Limb (tissue), 2 donors: ENCODE data around the gene MEI1.
"Not testable (repeated sequence)": the region's sequence is repeated elsewhere in the genome, so short reads cannot be mapped to it uniquely, and the experiment has no call there.

Source experiments
- DNase-seq, 2 donors: peaks; one replicate each; pipeline ENCODE4 v3.0.0-alpha.2; 2016; ENCODE audit errors: extremely low spot score in 2 of 2

MEI1 gene

DNA sequence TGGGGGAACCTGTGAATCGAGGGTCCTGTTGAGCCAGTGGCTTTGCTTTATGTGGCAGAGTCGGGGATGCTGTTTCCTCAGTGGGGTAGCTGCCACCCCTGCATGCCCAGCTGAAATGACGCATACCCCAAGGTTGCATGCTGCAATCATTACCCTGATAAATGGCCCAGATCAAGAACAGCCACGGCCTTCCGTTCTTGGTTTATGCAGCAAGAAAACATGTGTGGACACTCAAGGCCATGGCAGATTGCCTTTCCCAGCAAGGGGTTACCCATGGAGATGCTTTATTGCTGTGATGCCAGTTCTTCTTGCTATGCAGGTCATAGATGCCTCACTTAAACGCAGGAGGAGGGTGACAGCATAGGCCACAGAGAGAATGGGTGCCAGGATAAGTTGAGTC lies 119.3 kb downstream of the MEI1 start:
- no peak for DNase-seq

DNA sequence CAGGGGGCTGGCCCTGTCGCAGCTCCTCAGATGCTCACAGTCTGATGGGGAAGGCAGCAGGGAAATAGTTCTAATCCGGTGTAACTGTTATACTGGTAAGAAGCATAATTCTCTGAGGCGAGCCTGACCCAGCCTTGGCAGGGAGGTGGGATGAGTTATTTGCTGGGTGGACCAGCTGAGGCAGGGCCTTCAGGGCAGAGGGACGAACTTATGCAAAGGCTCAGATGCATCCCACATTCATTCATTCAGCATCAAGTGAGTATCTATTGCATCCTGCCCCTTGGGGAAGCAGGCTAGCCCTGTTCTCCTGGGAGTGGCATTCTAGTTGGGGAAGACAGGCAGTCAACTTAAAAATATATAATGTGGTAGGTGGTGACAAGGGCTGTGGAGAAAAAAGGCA lies 120.0 kb downstream of the MEI1 start:
- DNase-seq = no peak

DNA sequence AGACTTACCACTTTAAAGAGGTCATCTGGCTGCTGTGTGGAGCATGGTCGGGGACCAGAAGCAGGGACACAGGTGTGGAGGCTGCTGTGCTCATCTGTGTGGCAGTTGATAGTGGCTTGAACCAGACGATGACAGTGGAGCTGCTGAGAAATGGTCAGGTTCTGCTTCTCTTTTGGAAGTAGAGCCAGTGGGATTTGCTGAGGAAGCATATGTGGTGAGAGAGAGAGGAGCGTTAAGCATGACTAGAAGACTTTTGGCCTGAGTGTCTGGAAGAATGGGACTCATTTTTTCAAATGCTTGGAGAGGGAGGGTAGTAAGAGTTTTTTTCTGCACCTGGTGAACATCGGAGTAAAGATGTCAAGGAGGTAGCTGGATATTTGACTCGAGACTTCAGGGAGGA lies 121.1 kb downstream of the MEI1 start:
- DNase-seq = no peak

DNA sequence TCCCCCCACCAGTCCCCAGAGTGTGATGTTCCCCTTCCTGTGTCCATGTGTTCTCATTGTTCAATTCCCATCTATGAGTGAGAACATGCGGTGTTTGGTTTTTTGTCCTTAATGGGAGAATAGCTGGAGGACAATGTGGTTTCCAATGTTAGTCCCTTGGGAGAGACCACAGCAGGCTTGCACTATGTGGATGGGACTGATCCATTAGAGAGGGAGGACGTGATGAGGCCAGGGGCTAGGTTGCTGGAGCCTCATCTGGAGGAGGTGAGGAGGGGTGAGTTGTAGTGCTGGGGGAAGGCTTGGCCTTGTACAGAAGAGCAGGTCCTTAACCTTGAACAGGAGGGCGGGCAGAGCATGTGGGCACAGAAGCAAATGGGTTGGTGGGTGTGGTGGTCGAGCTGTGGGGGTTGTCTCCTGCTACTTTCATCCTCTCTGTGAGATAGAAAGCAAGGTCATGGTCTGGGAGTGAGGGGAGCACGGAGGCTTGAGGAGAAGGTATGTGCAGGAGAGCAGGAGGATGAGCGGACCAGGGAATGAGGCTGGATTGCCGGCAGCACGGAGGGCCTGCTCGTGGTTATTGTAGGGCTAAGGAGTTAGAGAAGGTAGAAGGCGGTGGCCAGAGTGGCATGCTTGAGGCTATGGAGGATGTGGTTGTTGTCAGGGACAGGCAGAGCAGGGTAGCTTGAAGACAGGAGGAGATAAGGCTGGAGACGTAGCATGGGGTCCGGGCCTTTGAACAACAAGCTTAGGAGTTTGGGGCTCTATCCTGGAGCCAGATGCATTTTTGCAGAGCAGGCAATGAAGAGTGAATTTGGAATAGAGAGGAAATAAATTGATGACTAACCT lies 122.4 kb downstream of the MEI1 start:
- DNase-seq = no peak

DNA sequence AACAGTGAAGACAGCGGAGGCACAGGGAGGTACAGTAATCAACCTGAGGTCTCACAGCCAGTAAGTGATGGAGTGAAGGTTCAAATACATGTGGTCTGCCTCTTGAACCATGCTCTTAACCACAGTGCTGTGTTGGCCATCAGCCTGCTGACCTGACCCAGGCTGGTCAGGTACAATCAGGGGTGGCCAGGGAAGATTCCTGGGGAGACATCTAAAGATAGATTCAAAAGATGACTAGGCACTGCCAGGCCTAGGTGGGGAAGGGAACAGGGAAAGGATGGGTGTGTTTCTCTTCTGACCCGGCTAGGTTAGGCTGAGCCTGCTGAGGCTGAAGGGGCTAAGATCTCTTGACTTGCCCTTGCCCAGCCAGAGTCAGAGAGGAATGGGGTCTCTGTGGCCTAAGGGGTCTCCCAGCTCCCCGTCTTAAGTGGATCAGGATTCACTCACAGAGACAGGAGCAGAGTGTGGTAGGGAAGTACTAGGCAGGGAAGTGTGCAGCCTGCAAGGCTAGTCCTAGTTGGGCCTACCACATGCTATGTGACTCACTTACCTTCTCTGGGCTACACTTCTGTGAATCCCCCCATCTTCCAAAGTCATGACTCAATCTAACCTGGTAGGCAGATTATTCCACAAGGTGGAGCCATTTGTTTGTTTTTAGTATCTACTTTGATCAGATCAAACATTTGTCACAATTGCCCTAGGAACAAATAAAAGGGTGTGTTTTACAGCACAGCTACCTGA lies 123.2 kb downstream of the MEI1 start:
- peak in 1 of 2 donors; percentile 51 for DNase-seq

DNA sequence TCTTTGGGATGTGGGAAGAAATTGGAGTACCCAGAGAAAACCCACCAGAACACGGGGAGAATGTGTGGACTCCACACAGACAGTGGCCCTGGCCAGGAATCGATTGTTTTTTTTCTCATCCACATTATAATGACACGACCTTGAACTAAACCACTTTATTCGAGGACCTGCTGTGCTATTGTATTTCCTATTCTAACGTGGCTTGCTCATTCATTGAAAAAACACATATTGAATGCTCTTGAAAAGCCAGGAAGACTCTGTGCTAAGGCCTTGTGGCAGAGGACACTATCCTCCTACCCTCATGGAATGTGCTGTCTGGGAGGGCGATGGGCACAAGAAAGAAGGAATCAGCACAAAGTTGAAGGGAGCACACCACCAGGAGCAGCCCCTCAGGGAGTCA lies 124.5 kb downstream of the MEI1 start:
- no peak for DNase-seq

DNA sequence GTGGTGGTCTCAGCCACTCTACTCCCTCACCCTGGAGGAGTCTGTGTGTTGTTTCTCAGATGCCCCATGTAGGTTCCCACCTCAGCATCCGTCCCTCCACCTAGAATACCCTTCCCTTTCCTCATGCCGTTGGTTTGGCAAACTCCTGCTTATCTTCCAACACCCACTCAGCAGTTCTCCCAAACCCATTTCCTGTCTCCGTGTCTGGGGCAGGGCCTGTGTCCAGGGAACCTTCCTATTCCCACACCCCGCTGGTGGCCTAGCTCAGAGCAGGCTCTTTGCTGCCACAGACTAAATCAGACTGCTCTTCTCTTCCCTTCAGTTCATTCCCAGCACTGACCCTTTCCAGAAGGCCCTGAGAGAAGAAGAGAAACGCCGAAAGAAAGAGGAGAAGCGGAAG lies 126.1 kb downstream of the MEI1 start:
- DNase-seq = no peak

DNA sequence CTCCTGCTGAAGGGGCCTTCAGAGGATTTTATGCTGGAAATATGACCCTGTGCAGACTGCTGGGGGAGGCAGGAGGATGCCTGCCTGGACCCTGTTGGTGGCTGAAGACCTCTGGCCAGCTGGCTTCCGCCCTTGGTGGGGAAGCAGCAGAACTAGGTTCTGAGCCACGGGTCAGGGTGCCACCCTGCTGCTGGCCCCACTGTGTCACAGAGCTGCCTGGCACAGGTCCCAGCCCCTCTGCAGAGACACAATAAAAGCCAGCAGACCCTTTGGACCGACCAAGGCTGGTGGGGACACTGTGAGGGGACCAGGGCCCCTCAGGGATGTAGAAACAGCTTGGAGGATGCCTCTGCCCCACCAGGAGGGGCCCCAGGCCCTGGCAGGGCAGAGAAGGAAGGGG lies 126.7 kb downstream of the MEI1 start:
- no peak for DNase-seq

DNA sequence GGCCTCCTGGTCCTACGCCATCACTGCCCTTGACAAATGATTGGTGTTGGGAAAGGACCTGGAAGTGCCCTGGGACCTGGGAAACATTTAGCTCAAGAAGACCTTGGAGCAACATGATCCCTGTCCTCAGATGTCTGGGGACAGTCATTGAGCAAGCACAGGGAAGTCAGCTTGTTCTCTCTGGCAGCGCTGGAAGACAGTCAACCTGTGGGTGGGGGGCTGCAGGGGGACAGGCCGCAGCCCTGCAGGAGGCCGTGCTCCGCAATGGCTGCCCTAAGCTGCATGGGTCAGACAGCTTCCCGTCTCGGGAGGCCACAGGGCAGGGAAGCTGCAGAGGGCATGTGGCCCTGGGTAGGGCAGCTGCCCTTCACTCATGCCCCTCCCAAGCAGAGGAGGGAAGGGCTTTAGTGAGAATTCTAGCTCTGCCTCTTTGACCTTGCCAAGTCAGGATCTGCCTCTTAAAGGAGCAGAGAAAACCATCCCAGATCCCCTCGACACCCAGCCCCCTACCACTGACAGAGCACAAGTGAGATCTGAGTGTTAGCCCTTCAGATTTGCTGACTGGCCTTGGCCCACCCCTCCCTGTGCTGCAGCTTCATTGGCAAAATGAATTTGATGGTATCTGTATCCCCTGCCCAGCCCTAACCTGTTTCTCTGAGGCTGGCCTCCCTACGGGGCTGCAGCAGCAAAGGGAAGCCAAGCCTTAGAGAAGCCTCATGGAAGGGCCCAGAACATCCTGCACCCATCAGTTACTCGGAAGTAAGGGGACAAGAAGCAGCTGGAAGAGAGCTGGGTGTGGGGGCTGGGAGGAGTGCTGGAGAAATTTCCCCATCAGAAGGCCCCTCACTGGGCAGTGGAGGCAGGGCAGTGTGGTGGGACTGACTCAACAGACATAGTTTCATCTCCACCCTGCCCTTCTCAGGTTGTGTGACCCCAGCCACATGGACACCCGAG lies 127.4 kb downstream of the MEI1 start:
- DNase-seq = no peak

DNA sequence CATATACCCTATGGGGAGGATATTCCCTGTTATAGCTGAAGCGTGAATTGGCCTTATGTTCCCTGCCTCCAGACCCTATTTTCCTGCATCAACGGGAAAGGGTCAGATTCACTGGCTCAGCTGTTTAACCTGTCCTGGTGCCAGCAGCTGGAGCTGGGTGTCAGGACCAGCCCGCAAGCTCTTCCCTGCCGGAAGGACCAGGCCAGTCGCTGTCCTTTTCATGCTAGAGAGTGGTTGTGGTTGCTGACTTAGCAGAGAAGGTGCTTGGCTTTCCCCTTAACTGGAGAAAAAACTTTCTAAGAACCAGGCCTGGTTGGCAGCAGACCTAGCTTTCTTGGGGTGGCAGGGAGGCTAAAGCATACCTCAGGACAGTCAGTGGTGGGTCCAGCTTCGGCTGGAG lies 128.4 kb downstream of the MEI1 start:
- DNase-seq = no peak

DNA sequence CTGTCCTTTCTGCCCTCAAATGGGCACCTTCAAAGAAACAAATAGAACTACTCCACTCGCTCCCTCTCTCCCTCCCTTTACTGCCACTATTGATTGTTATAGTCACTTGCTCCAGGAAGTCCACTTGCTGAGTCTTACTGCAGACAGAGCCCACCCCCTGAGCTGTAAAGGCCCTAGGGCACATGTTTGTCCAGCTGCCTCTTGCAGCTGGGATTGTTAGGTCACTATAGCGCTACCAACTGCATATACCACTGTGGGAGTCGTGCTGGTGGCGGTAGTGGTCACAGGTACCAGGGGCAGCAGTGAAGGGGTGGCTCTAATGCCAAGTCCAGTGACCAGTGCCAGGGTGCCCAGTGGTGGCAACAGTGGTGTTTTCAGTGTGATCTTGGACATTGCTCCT lies 129.2 kb downstream of the MEI1 start:
- no peak for DNase-seq

DNA sequence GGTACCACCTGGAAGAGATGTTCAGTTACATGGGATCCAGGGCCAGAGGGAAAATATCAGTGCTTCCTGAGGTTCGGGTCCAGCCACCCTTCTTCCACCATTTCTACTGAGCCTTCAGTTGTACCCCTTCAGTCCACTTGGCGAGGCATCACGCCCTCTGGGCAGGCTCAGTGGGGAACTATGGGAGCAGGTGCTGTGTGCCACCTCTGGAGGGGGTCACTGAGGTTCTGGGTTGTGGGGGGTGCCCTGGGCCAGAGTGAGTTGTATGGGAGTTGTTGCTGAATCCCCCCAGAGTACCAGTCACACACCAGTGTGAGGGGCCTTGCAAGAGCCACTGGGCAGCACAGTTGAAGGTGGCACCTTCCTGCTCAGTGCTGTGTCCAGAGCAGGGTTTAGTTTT lies 130.9 kb downstream of the MEI1 start:
- no peak for DNase-seq

DNA sequence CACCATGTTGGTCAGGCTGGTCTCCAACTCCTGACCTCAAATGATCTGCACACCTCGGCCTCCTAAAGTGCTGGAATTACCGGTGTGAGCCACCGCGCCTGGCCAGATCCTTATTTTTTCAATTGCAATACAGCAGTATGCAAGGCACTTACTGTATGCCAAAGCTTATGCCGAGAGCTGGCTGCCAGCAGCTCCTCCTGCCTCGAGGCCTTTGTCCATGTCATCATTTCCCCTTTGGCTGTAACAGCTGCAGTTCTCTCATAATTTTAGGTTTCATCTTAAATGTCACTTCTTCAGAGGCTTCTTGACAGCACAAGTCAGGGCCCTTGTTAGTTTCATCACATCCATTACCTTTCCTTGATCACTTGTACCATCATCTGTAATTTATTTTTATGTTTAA lies 132.1 kb downstream of the MEI1 start:
- DNase-seq = no peak

DNA sequence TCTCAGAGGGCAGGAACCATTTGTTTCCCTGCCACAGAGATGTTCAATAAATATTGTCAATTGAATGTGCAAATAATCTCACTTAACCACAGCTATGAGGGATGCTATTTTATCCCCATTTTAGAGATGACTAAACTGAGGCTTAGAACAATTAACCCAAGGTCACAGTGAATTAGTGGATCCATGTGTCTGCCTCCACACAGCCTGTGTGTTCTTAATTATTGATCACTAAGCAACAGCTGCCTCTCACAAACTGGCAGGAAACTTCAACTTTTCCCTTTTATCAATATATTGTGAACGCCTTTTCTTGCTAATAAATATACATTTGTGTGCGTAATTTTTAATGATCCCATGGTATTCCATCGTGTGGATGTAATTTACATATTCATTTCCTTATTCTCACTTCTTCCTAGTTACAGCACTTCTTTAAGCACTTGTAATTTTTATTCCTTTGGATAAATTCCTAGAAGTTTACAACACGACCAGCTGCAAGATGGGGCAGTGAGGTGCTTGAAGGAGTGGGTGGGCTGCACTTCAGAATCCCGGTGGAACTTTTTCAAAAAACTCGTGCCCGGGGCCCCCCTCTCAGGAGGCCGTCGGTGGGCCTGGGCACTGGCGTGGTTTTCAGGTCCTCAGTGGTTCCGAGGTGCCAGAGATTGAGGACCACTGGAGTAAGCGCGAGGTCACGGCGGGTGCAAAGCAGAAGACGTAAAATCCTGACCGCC lies 132.7 kb downstream of the MEI1 start:
- no peak for DNase-seq

DNA sequence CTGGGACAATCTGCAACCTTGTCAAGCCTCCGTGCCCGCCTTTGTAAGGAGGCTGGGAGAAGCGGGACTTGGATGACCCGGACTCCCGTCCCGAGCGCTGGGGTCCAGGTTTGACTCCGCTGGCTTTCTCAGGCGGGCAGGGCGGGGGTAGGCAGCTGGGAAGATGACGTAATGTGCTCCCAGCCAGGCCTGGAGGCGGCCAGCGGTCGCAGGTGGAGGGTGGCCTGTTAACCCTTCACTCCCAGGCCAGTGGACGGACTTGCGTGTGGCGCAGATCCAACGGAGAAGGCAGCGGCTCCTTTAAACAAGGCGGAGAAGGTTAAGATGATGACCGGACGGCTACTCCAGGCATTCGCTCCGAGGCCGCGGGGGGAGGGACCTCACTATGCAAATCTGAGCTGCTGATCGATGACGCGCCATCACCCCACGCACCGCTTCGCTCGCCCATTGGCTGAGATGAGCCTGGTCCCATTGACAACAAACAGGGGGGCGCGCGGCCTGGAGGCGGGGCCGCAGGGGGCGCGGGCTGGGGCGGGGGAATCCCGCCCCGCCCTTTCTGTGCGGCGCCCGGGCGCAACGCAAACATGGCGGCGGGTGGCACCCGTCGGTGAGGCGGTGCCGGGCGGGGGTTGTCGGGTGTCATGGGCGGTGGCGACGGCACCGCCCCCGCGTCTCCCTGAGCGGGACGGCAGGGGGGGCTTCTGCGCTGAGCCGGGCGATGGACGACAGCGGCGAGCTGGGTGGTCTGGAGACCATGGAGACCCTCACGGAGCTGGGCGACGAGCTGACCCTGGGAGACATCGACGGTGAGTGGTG lies 133.5 kb downstream of the MEI1 start, which contains the start of gene SREBF2:
Gene SREBF2 (plus strand): TSS at position 553 of the 816 bp plus-strand sequence. CDS start 166 bp downstream, at position 719.
- peak; percentile 99 to 100 for DNase-seq

DNA sequence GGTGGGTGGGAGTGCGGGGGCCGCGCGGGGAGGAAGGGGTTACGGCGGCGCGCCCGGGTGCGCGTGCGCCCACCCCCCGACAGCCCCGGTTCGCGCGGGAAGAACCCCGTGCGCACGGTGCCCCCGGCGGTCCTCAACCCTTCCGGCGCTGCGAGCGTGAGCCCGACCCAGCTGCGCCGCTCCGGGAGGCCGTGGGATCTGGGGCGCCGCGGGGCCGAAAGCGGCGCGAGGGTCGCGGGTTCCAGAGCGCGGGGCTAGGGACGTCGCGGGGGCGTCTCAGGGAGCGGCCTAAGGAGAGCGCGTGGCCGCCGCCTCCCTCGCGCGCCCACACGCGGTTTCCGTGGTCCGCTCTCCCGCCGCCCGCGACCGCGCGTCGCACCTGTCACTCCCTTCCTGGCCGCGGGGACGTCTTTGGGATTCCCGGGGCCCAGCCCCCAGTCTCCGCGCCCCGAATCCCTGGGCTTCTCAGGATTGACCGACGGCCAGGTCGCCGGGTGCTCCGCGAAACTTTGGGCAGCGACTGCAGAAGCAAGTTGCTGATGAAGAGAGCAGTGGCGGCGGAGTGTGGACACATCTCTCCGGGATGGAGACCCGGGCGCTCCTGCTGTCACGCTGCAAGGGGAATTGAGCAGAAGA lies 134.2 kb downstream of the MEI1 start:
- peak in 1 of 2 donors; percentile 77 for DNase-seq

DNA sequence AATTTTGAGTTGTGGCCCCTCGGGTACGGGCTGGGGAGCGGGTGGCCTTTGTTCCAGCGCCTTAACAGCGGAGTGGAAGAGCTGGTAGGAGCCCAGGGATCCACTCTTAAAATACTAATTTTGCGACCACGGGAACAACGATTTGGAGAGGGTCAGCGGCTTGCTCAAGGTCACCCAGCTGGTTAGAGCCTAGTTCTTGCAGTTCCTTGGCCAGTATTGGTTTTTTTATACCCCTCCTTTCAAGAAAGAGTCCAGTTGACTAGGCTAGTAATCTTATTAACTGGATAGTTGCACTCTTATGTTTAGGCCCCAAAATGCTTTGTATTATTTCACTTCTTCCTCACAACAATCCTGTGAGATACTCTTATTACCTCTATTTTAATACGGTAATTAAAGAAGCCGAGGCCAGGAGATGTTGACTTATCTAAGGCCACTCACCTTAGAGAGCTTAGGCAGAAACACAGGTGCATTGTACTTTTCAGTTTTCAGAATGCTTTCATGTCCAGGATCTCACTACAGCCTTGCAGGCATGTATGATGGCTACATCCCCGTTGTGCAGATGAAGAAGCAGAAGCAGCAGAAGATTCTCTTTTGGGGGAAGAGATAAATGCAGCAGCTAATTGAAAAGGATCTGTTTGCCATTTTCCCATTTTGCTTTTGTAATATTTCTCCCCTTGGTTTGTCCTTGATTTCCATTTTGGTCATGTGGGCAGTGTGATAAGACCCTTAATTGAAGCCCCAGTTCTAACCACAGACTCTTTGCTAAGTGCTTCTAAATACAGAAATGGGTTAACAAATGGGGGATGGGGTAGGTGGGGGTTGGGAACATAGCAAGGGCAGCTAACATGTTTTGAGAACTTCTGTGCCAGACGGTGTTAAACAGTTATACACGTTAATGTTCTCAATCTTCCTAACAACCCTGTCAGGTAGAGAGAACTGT lies 135.0 kb downstream of the MEI1 start:
- no peak for DNase-seq

DNA sequence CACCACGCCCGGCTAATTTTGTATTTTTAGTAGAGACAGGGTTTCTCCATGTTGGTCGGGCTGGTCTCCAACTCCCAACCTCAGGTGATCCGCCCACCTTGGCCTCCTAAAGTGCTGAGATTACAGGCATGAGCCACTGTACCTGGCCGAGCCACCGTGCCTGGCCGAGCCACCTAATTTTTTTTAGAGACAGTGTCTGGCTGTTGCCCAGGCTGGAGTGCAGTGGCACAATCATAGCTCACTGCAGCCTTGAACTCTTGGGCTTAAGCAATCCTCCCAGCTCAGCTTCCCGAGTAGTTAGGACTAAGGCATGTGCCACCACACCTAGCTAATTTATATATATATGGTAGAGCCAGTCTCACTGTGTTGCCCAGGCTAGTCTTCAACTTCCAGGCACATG lies 136.2 kb downstream of the MEI1 start:
- DNase-seq = not testable (repeated sequence)

DNA sequence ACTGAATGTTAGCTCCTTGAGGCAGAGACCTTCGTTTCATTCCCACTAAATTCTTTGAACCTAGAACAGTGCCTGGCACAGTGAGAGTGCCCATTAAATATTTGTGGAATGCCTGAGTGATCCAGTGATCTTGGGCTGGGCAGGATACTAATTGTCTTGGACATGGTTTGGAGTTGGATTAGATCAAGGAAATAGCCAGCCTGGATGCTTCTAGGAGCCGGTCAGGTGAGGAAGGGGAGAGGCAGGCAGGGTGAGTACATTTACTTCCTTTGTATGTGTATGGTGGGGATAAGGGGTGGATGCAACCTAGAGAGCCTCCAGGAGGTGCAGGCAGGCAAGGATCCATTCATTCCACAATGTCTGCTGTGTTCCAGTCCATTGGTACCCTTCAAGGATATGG lies 137.2 kb downstream of the MEI1 start:
- no peak for DNase-seq
